HepG2 (cell line): Measurements from ENCODE around the gene ZNF433. TPM values are rescaled to one million over a fixed set of nuclear protein-coding genes. Genes with fewer than 3 reads are reported as not detected.
"Not testable (repeated sequence)": the region's sequence is repeated elsewhere in the genome, so short reads cannot be mapped to it uniquely, and the experiment has no call there.

Experiments used
- ATAC-seq: fragments of 200-7000 bp; cut with Tn5 transposase; 3 replicates; pipeline ENCODE4 v1.9.1; 2020; ENCODE audit warnings: mild to moderate bottlenecking, moderate library complexity
- BruUV-seq: library from RNA; stranded (reverse); fragments of 400-500 nt; replicated peaks from 2 replicates; lab custom pipeline; 2021; lab: Mats Ljungman, UMichigan
- CTCF ChIA-PET: fragments of 300-600 bp; formaldehyde crosslinking; extraction: SDS; loops from one replicate; lab custom pipeline; 2021; ENCODE audit warnings: low total read pairs, inconsistent platforms, low intra/inter-chr PET ratio; lab: Yijun Ruan, JAX
- POLR2A ChIA-PET: fragments of 350-600 bp; sonication (Branson Sonifier 250); formaldehyde crosslinking; loops from one replicate; lab custom pipeline; 2020; ENCODE audit warnings: antibody characterized with exemption, inconsistent platforms; lab: Yijun Ruan, JAX
- DNase-seq: peaks from one replicate; pipeline ENCODE4 v3.0.0-alpha.2; 2015; ENCODE audit warnings: low spot score
- FAIRE-seq: peaks from 3 replicates; lab custom pipeline; 2011; peaks lifted over from hg19 to GRCh38; lab: Jason Lieb, UNC
- H2AFZ ChIP-seq: one replicate; pipeline ENCODE4 v1.6.1; 2011; ENCODE audit warnings: low read length, inconsistent platforms
- H3K27ac ChIP-seq: fragments of 300-600 bp; 3 replicates; pipeline ENCODE4 v1.8.0; 2011; ENCODE audit warnings: mixed run types, mild to moderate bottlenecking, mixed read lengths, low read length, inconsistent platforms; ENCODE audit not compliant: insufficient read depth; ENCODE audit errors: extremely low read length
- H3K27me3 ChIP-seq, 2 experiments: fragments of 200-600 bp in 1 of 2; 2 replicates in 1 of 2; 3 replicates in 1 of 2; pipeline versions ENCODE4 v1.6.0 to v1.8.0; 2011; ENCODE audit warnings: low read length in 2 of 2, mild to moderate bottlenecking in 2 of 2, moderate library complexity in 2 of 2, inconsistent platforms in 1 of 2; ENCODE audit not compliant: insufficient read depth in 2 of 2, control insufficient read depth in 1 of 2
- H3K36me3 ChIP-seq, 2 experiments: fragments of 200-600 bp in 1 of 2; replicated peaks in 1 of 2; 2 replicates in 1 of 2; 3 replicates in 1 of 2; pipeline versions ENCODE4 v1.5.1 to v1.8.0; 2011; ENCODE audit warnings: low read length in 2 of 2, inconsistent platforms in 1 of 2; ENCODE audit not compliant: insufficient read depth in 2 of 2, control insufficient read depth in 1 of 2
- H3K4me1 ChIP-seq: 2 replicates; pipeline ENCODE4 v1.5.1; 2012; ENCODE audit warnings: low read length, inconsistent platforms; ENCODE audit not compliant: insufficient read depth
- H3K4me2 ChIP-seq: 2 replicates; pipeline ENCODE4 v1.6.0; 2011; ENCODE audit warnings: low read depth, low read length, inconsistent platforms
- H3K4me3 ChIP-seq, 3 experiments: fragments of 200-600 bp in 1 of 3; sonication (generic), shearing (Covaris generic) in 1 of 3; replicated peaks in 1 of 3; 2 replicates each; pipeline ENCODE4 v1.5.1; 2011 to 2016; ENCODE audit warnings: low read length in 3 of 3, inconsistent platforms in 2 of 3, low read depth in 2 of 3, mild to moderate bottlenecking in 2 of 3, control low read depth in 1 of 3, mixed read lengths in 1 of 3; ENCODE audit not compliant: insufficient read depth in 1 of 3
- H3K79me2 ChIP-seq: one replicate; pipeline ENCODE4 v1.6.1; 2011; ENCODE audit warnings: low read length, inconsistent platforms; ENCODE audit not compliant: insufficient read depth
- H3K9ac ChIP-seq: 2 replicates; pipeline ENCODE4 v1.6.0; 2011; ENCODE audit warnings: mild to moderate bottlenecking, low read depth, low read length, inconsistent platforms; ENCODE audit not compliant: insufficient read depth
- H3K9me3 ChIP-seq: 2 replicates; pipeline ENCODE4 v1.5.1; 2012; ENCODE audit warnings: mild to moderate bottlenecking, low read length
- H4K20me1 ChIP-seq: 2 replicates; pipeline ENCODE4 v1.6.0; 2011; ENCODE audit warnings: inconsistent platforms, mild to moderate bottlenecking, low read length, moderate library complexity; ENCODE audit not compliant: insufficient read depth
- GRHL1 ChIP-seq: sonication (generic); formaldehyde crosslinking; conservative IDR thresholded peaks from 2 replicates; pipeline ENCODE4 v1.8.0; 2022; ENCODE audit warnings: missing genetic modification reagents
- KLF15 ChIP-seq: sonication (generic); formaldehyde crosslinking; IDR thresholded peaks from 2 replicates; pipeline ENCODE4 v1.8.1; 2023; ENCODE audit warnings: borderline replicate concordance, mild to moderate bottlenecking, inconsistent platforms, missing genetic modification reagents, mixed read lengths
- PAX8 ChIP-seq: sonication (generic); formaldehyde crosslinking; IDR thresholded peaks from 2 replicates; pipeline ENCODE4 v1.8.0; 2022; ENCODE audit warnings: mild to moderate bottlenecking, missing genetic modification reagents, borderline replicate concordance
- RBM39 ChIP-seq: fragments of 200-400 bp; formaldehyde crosslinking; IDR thresholded peaks from one replicate; pipeline ENCODE4 v1.6.1; 2018; ENCODE audit warnings: antibody characterized with exemption, mild to moderate bottlenecking, low read depth, low read length; ENCODE audit not compliant: poor library complexity, severe bottlenecking
- REXO4 ChIP-seq: sonication (generic); formaldehyde crosslinking; IDR thresholded peaks from 2 replicates; pipeline ENCODE4 v1.8.0; 2022; ENCODE audit warnings: missing genetic modification reagents, mild to moderate bottlenecking, borderline replicate concordance
- SIX1 ChIP-seq: sonication (generic); formaldehyde crosslinking; IDR thresholded peaks from 2 replicates; pipeline ENCODE4 v1.4.0; 2020; ENCODE audit warnings: missing genetic modification reagents, borderline replicate concordance
- TBX3 ChIP-seq: fragments of 450-650 bp; IDR thresholded peaks from 2 replicates; pipeline ENCODE4 v1.6.1; 2017; ENCODE audit warnings: antibody characterized with exemption, mild to moderate bottlenecking, inconsistent platforms, borderline replicate concordance
- TFAP4 ChIP-seq: sonication (generic); IDR thresholded peaks from 2 replicates; pipeline ENCODE4 v1.6.1; 2016; ENCODE audit warnings: low read depth, borderline replicate concordance
- ZBTB2 ChIP-seq: sonication (generic); formaldehyde crosslinking; IDR thresholded peaks from 2 replicates; pipeline ENCODE4 v1.8.0; 2022; ENCODE audit warnings: low read depth, missing genetic modification reagents
- ZBTB20 ChIP-seq: sonication (generic); formaldehyde crosslinking; IDR thresholded peaks from 2 replicates; pipeline ENCODE4 v1.8.1; 2023; ENCODE audit warnings: missing genetic modification reagents, low read depth, mild to moderate bottlenecking, borderline replicate concordance
- ZFY ChIP-seq: sonication (generic); formaldehyde crosslinking; IDR thresholded peaks from 2 replicates; pipeline ENCODE4 v1.4.0; 2020; ENCODE audit warnings: missing genetic modification reagents
- ZNF773 ChIP-seq: sonication (generic); formaldehyde crosslinking; IDR thresholded peaks from 2 replicates; pipeline ENCODE4 v1.4.0; 2020; ENCODE audit warnings: missing genetic modification reagents, borderline replicate concordance
- WGBS: methylation state at CpG from one replicate; pipeline ENCODE4 v1.1.6; 2017; ENCODE audit warnings: low lambda C conversion rate; 5-methylcytosine and 5-hydroxymethylcytosine counted together
- in situ Hi-C: cut with HindIII; loops from 2 replicates; pipeline ENCODE4 v1.10.0; 2017; ENCODE audit warnings: low pct_unique_long_range_greater_than_20kb; ENCODE audit not compliant: extremely low pct_ligation_motif_present
- intact Hi-C: fragments of 100-400 bp; cut with micrococcal nuclease; formaldehyde crosslinking; loops from one replicate; pipeline ENCODE4 v1.10.0; 2022; ENCODE audit not compliant: unreplicated experiment
- polyA plus RNA-seq, 8 experiments: library from polyadenylated mRNA; depleted of rRNA in 3 of 8; stranded (reverse) in 7 of 8; unstranded in 1 of 8; fragments of >200 nt; fragmentation: Illumina TruSeq in 4 of 8; extraction: Trizol in 4 of 8; gene quantifications; 2 replicates each; pipeline versions ENCODE4 v1.2.1 to v1.2.3, GENCODE V29; 2011 to 2016; ENCODE audit warnings: low read depth in 4 of 8, missing spikeins in 1 of 8, mixed read lengths in 1 of 8; ENCODE audit not compliant: insufficient read depth in 1 of 8
- total RNA-seq, 5 experiments: library from RNA; depleted of rRNA; stranded (reverse); fragments of >200 nt; fragmentation: Illumina TruSeq; extraction: Trizol; gene quantifications; 2 replicates each; pipeline ENCODE4 v1.2.3, GENCODE V29; 2016; ENCODE audit warnings: low read depth in 1 of 5

ZNF433 gene
- total and polyA plus RNA-seq, 2 of the 13 experiments (the other 11 are each of a cell fraction or from before 2014, with no cell fraction given), result 1.8 to 4.9 TPM

GRCh38 chr19:11995174-11995573 lies 40.3 kb downstream of the ZNF433 start:
- no peak overlapping the region for H3K4me2 ChIP-seq
- BruUV-seq, result no TSS peak
- no peaks in the 10 kb centered on the region for H3K27me3 ChIP-seq
- no peaks in the 10 kb centered on the region for H4K20me1 ChIP-seq
- no peaks in the 10 kb centered on the region for H3K9me3 ChIP-seq
- peaks cover 8% of the 10 kb centered on the region for H3K4me1 ChIP-seq
- H3K36me3 ChIP-seq, result no peaks in the 10 kb centered on the region
- ATAC-seq (no peak), DNase-seq (no peak), FAIRE-seq (no peak)
- 63% methylated on average over 1 of the region's 1 CpG for WGBS
- in situ Hi-C loops (no loop called here), intact Hi-C loops (no loop called here)
- no peak overlapping the region for H2AFZ ChIP-seq
- no peak overlapping the region for H3K9ac ChIP-seq
- ChIA-PET CTCF (no interaction called here), POLR2A (interaction anchor here (2.5 kb wide), 1 partner anchor 57 kb away, joined by 7 read pairs; the partner anchor contains the start of gene ZNF878)
- H3K79me2 ChIP-seq, result no peaks in the 10 kb centered on the region
- no peak overlapping the region for H3K4me3 ChIP-seq
- TF ChIP-seq KLF15, result no peak
- no peak for TF ChIP-seq ZFY (CRISPR knock-in tag)
- TF ChIP-seq ZBTB2 (CRISPR knock-in tag), result no peak
- no peak for TF ChIP-seq ZBTB20 (CRISPR knock-in tag)
- TF ChIP-seq GRHL1 (CRISPR knock-in tag), result no peak
- no peak for TF ChIP-seq REXO4 (CRISPR knock-in tag)
- no peak for TF ChIP-seq SIX1 (CRISPR knock-in tag)
- no peak for TF ChIP-seq TBX3
- no peak for TF ChIP-seq RBM39
- no peak for TF ChIP-seq PAX8
- TF ChIP-seq ZNF773, result no peak
- no peak for TF ChIP-seq TFAP4
- no peak overlapping the region for H3K27ac ChIP-seq

- H3K36me3 ChIP-seq, H3K27me3 ChIP-seq, H4K20me1 ChIP-seq, H3K9me3 ChIP-seq, H3K4me3 ChIP-seq, BruUV-seq, H3K79me2 ChIP-seq, H3K9ac ChIP-seq, H3K4me2 ChIP-seq, intact Hi-C loops, CTCF ChIA-PET, H3K27ac ChIP-seq, in situ Hi-C loops, FAIRE-seq, ATAC-seq, DNase-seq, H2AFZ ChIP-seq: not testable (repeated sequence)
- 52% methylated on average over 4 of the region's 4 CpGs for WGBS
- H3K4me1 ChIP-seq, result peaks cover 10% of the 10 kb centered on the region; the same call in 1 of the 2 replicates
- POLR2A ChIA-PET, result interaction anchor here (0.7 kb wide), 1 partner anchor 9 kb away, joined by 4 read pairs; no protein-coding TSS in a partner anchor
Observed at GRCh38 chr19:11991921-11992320, 43.6 kb downstream of the ZNF433 start.
